ENCODE data around the gene SMU1. TPM values are rescaled to one million over a fixed set of nuclear protein-coding genes. Genes with fewer than 3 reads are reported as not detected.

SMU1 gene
- total RNA-seq, 1 experiment from 2014 or later: 30.5 TPM

GRCh38 chr9:33101104-33101951 lies 24.9 kb upstream of the SMU1 start:
- Histone ChIP-seq H4K20me1 (ENCODE audit: insufficient read depth) (no peaks in the 10 kb centered on the region), H2AFZ (ENCODE audit: low read depth, low read length, poor library complexity, severe bottlenecking) (no peak overlapping the region), H3K9ac (ENCODE audit: low read length) (no peak overlapping the region), H3K4me3 (replicated peaks in 1 of 2; ENCODE audit: low read depth in 1 of 2, low read length in 2 of 2) (peak overlapping the region in 1 of 2 experiments; percentile 0; a peak in 1 of 4 replicates), H3K79me2 (ENCODE audit: insufficient read depth, low read length) (no peaks in the 10 kb centered on the region), H3K9me2 (ENCODE audit: insufficient read depth) (no peaks in the 10 kb centered on the region), H3K27me3 (ENCODE audit: insufficient read depth, low read length) (no peaks in the 10 kb centered on the region), H3K9me3 (ENCODE audit: control insufficient read depth in 1 of 2, insufficient read depth in 1 of 2, low read depth in 1 of 2, low read length in 2 of 2) (no peaks in the 10 kb centered on the region), H3K27ac (ENCODE audit: low read depth, low read length) (no peak overlapping the region), H3K4me1 (ENCODE audit: control insufficient read depth in 1 of 2, insufficient read depth in 2 of 2, low read length in 2 of 2) (peaks cover 6 to 28% of the 10 kb centered on the region in 2 experiments), H3K4me2 (ENCODE audit: low read length) (peak overlapping the region; percentile 43), H3K36me3 (ENCODE audit: control insufficient read depth in 1 of 2, insufficient read depth in 2 of 2, low read length in 2 of 2) (no peaks in the 10 kb centered on the region)
- no TSS peak for BruUV-seq (replicated peaks)
- TF ChIP-seq EZH2 (IDR thresholded peaks at IDR 0.05) (no peak), CEBPB (IDR thresholded peaks at IDR 0.05; ENCODE audit: low read depth) (no peak), JUND (IDR thresholded peaks at IDR 0.05) (peak; percentile 32; the same call in 1 of the 2 replicates), SP1 (IDR thresholded peaks at IDR 0.05; ENCODE audit: low read depth) (peak; percentile 62), YY1 (IDR thresholded peaks at IDR 0.05; ENCODE audit: extremely low read depth, insufficient replicate concordance, low read depth, low read length) (peak; percentile 30), REST (IDR thresholded peaks at IDR 0.05; ENCODE audit: low read depth) (no peak), FOSL1 (IDR thresholded peaks at IDR 0.05; ENCODE audit: low read depth) (peak; percentile 57; the same call in 1 of the 2 replicates), CBX3 (IDR thresholded peaks at IDR 0.05; ENCODE audit: low read depth) (0 out of 2 replicates have a peak, but pooled peaks have one; percentile 26)
- DNase-seq (ENCODE audit: low read depth, low spot score): no peak
- ChIA-PET POLR2A (no interaction called here), RAD21 (ENCODE audit: low non-redundant PET in 1 of 2, low total read pairs in 2 of 2, uncharacterized antibody in 2 of 2, unreplicated experiment in 2 of 2) (no interaction called here), CTCF (interaction anchor here (0.5 kb wide), 1 partner anchor 10 kb away, joined by 3 read pairs; no protein-coding TSS in a partner anchor)
- intact Hi-C loops (cut with micrococcal nuclease): no loop called here
- peak; percentile 81 for ATAC-seq

Measured in HCT116 (cell line).